ENCODE data around the gene PAM16. TPM values are rescaled to one million over a fixed set of nuclear protein-coding genes. Genes with fewer than 3 reads are reported as not detected.
A peak's percentile ranks its signal among the peaks of the same experiment; 100 is the strongest.

PAM16 gene
- total and polyA plus RNA-seq, 4 donors = 18.3 to 55.3 (median 38.4) TPM

DNA sequence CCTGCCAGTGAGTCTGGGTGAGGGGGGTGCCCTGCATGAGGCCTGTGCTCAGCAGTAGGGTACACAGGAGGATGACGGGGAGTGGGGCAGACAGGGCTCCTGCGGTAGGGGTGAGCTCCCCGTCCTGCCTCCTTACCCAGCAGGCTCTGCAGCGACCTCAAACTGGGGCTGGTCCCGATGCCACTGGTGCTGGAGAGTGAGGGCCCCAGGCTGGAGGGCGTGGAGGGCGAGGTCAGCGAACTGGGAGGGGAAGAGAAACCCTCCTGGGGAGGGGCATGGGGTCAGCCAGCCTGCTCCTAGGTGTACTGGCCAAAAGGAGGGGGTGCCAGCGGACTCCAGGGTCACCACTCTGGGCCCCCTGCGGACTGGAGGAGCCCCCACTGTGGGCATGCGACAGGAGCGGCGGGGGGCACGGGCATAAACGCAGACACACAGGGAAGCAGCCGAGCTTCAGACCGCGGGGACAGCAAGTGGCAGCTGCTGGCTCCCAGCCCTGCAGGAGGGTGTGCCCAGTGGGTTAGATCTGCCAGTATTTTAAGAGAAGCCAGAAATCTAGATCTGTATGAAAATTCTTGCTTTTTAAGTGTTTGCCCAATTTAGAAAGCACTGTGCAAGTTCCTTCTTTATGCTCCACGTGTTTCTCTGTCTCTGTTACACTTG lies 11.5 kb upstream of the PAM16 start:
- 85% methylated on average over 15 of the region's 19 CpGs for WGBS (ENCODE audit: insufficient coverage)
- H3K4me1 ChIP-seq (ENCODE audit: control insufficient read depth, insufficient read depth, low read length) = peaks cover 5% of the 10 kb centered on the region
- no peak overlapping the region for H3K27ac ChIP-seq (ENCODE audit: low read depth, low read length)
- no peaks in the 10 kb centered on the region for H3K9me3 ChIP-seq (ENCODE audit: control insufficient read depth, insufficient read depth, low read length)
- peaks cover 93% of the 10 kb centered on the region for H3K36me3 ChIP-seq (ENCODE audit: control insufficient read depth, insufficient read depth, low read length)
- peak in 1 of 6 donors; percentile 61 for DNase-seq (ENCODE audit: low read depth in 4 of 6, low spot score in 6 of 6)
- H3K4me3 ChIP-seq (ENCODE audit: low read depth, low read length) = no peak overlapping the region
- no peaks in the 10 kb centered on the region for H3K27me3 ChIP-seq (ENCODE audit: control insufficient read depth, insufficient read depth, low read length)

DNA sequence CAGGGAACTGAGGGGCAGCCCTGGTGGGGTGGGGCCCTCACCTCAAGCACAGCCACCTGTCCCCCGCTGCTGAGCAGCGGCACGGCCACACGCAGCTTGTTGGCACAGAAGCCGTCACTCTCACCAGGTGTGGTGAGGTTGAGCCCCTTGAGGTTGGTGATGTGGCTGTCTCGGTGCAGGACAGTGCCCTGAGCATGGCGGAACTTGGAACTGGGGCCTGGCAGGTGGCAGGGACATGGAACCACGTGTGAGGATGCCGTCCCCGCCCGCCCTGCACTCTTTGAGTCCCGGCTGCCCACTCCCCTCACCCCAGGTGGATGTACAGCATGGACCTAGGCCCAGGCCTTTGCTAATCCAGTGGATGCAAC lies 10.8 kb upstream of the PAM16 start:
- Histone ChIP-seq H3K9me3 (ENCODE audit: control insufficient read depth, insufficient read depth, low read length) (no peaks in the 10 kb centered on the region), H3K4me3 (ENCODE audit: low read depth, low read length) (no peak overlapping the region), H3K4me1 (ENCODE audit: control insufficient read depth, insufficient read depth, low read length) (peaks cover 5% of the 10 kb centered on the region), H3K36me3 (ENCODE audit: control insufficient read depth, insufficient read depth, low read length) (peaks cover 95% of the 10 kb centered on the region), H3K27me3 (ENCODE audit: control insufficient read depth, insufficient read depth, low read length) (no peaks in the 10 kb centered on the region), H3K27ac (ENCODE audit: low read depth, low read length) (no peak overlapping the region)
- WGBS (ENCODE audit: insufficient coverage) = 93% methylated on average over 12 of the region's 12 CpGs
- no peak for DNase-seq (ENCODE audit: low read depth in 4 of 6, low spot score in 6 of 6)

DNA sequence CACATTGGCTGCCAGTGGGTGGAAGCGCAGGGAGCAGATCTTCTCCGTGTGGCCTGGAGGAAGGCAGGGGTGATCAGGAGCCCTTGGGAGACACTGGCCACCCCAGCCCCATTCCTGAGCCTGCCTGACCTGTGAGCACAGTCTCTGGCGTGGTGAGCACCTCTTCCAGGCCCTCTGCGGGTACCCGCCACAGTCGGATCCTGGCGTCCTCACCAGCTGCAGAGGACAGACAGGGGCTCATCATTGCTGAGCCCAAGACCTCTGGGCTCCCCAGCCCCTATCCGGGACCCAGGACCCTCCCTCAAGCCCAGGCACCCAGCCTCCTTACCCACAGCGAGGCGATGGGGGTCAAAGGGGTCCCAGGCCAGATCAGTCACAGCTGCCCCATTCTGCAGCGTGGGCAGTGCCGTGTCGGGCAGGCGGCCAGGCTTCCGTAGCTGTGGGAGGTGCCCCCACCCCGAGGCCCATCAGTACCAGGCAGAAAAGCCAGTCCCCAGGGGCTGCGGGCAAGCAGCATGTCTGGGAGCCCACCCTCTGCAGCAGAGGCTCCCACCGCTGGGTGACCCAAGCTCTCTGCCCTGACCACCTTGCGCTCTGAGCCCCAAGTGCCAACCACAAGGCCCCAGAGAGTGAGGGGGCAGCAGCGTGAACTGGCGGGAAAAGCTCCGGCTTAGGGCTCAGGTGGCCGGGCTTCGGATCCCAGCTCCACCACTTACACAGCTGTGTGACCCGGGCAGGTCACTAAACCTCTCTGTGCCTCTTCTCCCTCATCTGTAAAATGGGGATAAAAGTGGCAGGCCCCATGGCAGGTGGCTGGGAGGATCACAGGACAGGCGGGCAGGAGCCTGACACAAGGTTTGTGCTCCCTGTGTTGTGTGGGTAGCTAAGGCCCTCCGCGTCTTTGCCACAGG lies 10.2 kb upstream of the PAM16 start:
- Histone ChIP-seq H3K9me3 (ENCODE audit: control insufficient read depth, insufficient read depth, low read length) (no peaks in the 10 kb centered on the region), H3K27ac (ENCODE audit: low read depth, low read length) (no peak overlapping the region), H3K27me3 (ENCODE audit: control insufficient read depth, insufficient read depth, low read length) (no peaks in the 10 kb centered on the region), H3K4me1 (ENCODE audit: control insufficient read depth, insufficient read depth, low read length) (peaks cover 5% of the 10 kb centered on the region), H3K36me3 (ENCODE audit: control insufficient read depth, insufficient read depth, low read length) (peaks cover 95% of the 10 kb centered on the region), H3K4me3 (ENCODE audit: low read depth, low read length) (no peak overlapping the region)
- DNase-seq (ENCODE audit: low read depth in 4 of 6, low spot score in 6 of 6) = no peak
- WGBS (ENCODE audit: insufficient coverage) = 93% methylated on average over 24 of the region's 28 CpGs

DNA sequence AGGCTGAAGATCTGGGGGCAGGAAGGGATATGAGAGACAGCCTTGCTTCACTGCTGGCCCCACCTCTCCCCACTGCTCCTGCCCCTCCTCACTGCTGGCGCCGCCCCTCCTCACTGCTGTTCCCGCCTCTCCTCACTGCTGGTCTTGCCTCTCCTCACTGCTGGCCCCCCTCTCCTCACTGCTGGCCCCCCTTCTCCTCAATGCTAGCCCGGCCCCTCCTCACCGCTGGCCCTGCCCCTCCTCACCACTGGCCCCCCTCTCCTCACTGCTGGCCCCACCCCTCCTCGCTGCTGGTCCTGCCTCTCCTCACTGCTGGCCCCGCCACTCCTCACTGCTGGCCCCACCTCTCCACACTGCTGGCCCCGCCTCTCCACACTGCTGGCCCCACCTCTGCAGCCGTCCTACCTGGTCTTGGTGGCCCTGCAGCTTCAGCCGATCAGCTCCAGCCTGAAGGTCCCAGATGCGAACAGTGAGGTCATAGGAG lies 9.5 kb upstream of the PAM16 start:
- Histone ChIP-seq H3K4me1 (ENCODE audit: control insufficient read depth, insufficient read depth, low read length) (peaks cover 5% of the 10 kb centered on the region), H3K36me3 (ENCODE audit: control insufficient read depth, insufficient read depth, low read length) (peaks cover 88% of the 10 kb centered on the region), H3K27me3 (ENCODE audit: control insufficient read depth, insufficient read depth, low read length) (no peaks in the 10 kb centered on the region), H3K9me3 (ENCODE audit: control insufficient read depth, insufficient read depth, low read length) (no peaks in the 10 kb centered on the region), H3K4me3 (ENCODE audit: low read depth, low read length) (no peak overlapping the region), H3K27ac (ENCODE audit: low read depth, low read length) (no peak overlapping the region)
- 76% methylated on average over 7 of the region's 11 CpGs for WGBS (ENCODE audit: insufficient coverage)
- no peak for DNase-seq (ENCODE audit: low read depth in 4 of 6, low spot score in 6 of 6)

DNA sequence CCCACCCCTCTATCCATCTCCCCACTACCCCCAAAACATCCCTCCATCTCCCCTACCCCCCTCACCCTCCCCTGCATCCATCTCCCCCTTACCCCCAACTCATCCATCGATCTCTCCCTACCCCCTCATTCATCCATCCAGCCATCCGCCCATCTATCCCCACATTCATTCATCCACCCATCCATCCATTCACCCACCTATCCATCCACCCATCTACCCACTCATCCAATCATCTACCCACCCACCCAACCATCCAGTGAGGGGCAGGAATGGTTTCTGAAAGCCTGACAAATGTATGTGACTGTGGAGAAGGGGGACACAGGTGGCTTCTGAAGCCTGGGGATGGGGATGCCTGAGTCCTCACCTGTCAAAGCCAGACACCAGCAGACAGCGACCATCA lies 8.8 kb upstream of the PAM16 start:
- Histone ChIP-seq H3K9me3 (ENCODE audit: control insufficient read depth, insufficient read depth, low read length) (no peaks in the 10 kb centered on the region), H3K27me3 (ENCODE audit: control insufficient read depth, insufficient read depth, low read length) (no peaks in the 10 kb centered on the region), H3K36me3 (ENCODE audit: control insufficient read depth, insufficient read depth, low read length) (peaks cover 85% of the 10 kb centered on the region), H3K27ac (ENCODE audit: low read depth, low read length) (no peak overlapping the region), H3K4me1 (ENCODE audit: control insufficient read depth, insufficient read depth, low read length) (peaks cover 5% of the 10 kb centered on the region), H3K4me3 (ENCODE audit: low read depth, low read length) (no peak overlapping the region)
- 100% methylated on average over 2 of the region's 3 CpGs for whole genome bisulfite sequencing (ENCODE audit: insufficient coverage)
- no peak for DNase-seq (ENCODE audit: low read depth in 4 of 6, low spot score in 6 of 6)

DNA sequence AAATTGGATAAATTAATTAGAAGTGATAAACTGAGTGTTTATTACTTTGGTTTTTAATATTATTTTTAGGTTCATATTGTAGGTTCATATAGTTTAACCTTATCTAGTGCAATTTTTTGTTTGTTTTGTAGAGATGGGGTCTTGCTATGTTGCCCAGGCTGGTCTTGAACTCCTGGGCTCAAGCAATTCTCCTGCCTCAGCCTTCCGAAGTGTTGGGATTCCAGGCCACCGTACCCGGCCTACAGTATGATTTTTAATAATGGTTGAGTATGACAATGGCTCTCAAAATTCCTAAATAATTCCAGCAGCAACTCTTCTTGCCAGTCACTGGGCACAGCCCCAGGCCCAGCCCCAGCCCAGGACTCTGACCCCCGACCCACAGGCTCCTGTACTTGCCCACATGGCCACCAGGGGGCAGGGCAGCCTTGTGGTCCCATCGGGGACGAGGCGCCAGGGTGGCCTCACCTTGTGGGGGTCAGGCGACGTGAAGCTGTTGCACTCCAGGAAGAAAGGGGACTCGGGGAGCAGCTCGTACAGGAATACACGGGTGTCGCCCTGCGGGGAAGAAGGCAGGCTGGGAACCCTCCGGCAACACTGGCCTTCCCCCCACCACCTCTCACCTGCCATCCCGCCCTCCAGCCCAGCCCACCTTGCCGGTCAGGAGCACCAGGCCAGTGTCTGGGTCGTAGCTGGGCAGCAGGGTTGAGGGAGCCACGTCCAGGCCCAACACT lies 7.9 kb upstream of the PAM16 start:
- DNase-seq (ENCODE audit: low read depth in 4 of 6, low spot score in 6 of 6) = peak in 1 of 6 donors; percentile 45
- no peak overlapping the region for H3K27ac ChIP-seq (ENCODE audit: low read depth, low read length)
- 33% methylated on average over 16 of the region's 19 CpGs for WGBS (ENCODE audit: insufficient coverage)
- H3K27me3 ChIP-seq (ENCODE audit: control insufficient read depth, insufficient read depth, low read length) = no peaks in the 10 kb centered on the region
- peaks cover 5% of the 10 kb centered on the region for H3K4me1 ChIP-seq (ENCODE audit: control insufficient read depth, insufficient read depth, low read length)
- H3K36me3 ChIP-seq (ENCODE audit: control insufficient read depth, insufficient read depth, low read length) = peaks cover 84% of the 10 kb centered on the region
- no peaks in the 10 kb centered on the region for H3K9me3 ChIP-seq (ENCODE audit: control insufficient read depth, insufficient read depth, low read length)
- H3K4me3 ChIP-seq (ENCODE audit: low read depth, low read length) = no peak overlapping the region

DNA sequence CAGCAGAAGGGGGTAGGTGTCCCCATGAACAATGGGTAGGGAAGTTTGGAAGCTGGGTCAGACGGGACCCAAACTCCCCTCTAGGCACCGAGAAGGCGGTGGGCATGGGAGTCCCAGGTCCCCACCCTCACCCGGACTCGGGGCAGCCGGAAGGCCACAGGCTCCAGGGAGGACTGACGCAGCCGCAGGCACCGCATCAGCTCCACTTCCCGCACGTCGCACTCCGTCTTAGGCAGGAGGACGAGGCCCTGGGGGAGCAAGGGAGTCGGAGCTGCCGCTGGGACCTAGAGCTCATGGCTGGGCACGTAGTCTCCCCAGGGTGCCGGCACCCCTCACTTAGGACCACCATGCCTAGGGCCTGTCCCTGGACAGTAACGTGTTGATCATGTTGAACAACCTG lies 7.1 kb upstream of the PAM16 start:
- Histone ChIP-seq H3K27ac (ENCODE audit: low read depth, low read length) (no peak overlapping the region), H3K4me3 (ENCODE audit: low read depth, low read length) (no peak overlapping the region), H3K27me3 (ENCODE audit: control insufficient read depth, insufficient read depth, low read length) (no peaks in the 10 kb centered on the region), H3K36me3 (ENCODE audit: control insufficient read depth, insufficient read depth, low read length) (peaks cover 82% of the 10 kb centered on the region), H3K4me1 (ENCODE audit: control insufficient read depth, insufficient read depth, low read length) (peaks cover 5% of the 10 kb centered on the region), H3K9me3 (ENCODE audit: control insufficient read depth, insufficient read depth, low read length) (no peaks in the 10 kb centered on the region)
- WGBS (ENCODE audit: insufficient coverage) = 97% methylated on average over 18 of the region's 19 CpGs
- no peak for DNase-seq (ENCODE audit: low read depth in 4 of 6, low spot score in 6 of 6)

DNA sequence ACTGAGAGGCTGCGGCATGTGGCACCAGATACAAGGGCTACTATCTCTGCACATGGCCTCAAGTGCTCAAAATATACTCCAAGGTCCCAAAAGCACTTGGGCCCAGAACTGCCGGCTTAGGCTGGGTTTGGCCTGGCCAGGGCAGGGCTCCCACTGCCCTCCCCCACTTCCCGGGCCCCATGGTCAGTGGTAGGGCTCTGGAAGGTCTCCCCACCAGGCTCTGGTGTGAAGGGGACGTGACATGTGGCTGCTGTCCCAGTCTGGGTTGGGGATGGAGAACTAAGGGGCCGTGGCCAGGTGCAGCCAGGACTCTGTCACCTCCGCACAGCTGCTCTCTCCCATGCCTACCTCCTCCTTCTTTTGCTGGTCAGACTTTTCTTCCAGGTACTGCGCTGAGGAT lies 5.7 kb upstream of the PAM16 start:
- H3K36me3 ChIP-seq (ENCODE audit: control insufficient read depth, insufficient read depth, low read length) = peaks cover 68% of the 10 kb centered on the region
- 79% methylated on average over 5 of the region's 7 CpGs for WGBS (ENCODE audit: insufficient coverage)

DNA sequence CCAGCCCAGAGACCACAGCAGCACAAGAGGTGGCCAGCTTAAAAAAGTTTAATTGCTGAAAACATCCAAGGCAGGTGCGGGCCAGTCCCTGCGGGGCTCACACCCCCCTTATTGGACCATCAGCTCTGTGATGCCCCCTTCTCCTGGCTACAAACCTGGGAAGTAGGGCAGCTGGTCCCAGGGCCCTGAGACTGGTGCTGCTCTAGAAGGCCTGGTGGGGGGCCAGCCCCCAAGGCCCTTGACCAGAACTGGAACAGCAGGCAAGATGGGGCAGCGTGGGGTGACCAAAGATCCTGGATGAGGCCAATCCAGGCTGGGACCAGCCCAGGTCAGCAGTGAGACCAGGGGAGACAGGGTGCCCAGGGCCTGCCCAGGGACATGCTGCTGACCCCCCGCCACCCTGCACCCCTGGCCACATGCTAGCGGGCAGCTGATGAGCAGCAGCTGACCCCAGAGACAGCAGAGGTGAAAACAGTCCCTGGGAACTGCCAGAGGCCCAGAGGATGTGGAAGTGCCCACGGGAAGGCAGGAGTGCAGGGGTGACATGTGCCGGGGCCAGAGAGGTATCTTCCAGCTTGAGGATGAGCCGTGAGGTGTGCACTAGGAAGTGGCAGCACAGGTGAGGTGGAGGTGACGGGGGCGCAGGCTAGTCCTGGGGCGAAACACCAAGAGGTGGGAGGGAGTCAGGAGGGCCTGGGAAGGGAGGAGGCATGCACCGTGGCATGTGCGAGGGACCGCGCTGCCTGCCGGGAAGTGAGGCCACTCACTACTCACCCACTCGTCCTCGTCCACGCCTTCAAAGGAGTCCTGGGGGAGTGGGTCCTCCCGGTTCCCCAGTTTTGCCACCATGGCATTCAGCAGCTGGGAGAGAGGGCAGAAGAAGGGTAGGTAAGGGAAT lies 3.6 kb upstream of the PAM16 start:
- H3K27ac ChIP-seq (ENCODE audit: low read depth, low read length) = no peak overlapping the region
- H3K36me3 ChIP-seq (ENCODE audit: control insufficient read depth, insufficient read depth, low read length) = peaks cover 47% of the 10 kb centered on the region
- no peaks in the 10 kb centered on the region for H3K27me3 ChIP-seq (ENCODE audit: control insufficient read depth, insufficient read depth, low read length)
- DNase-seq (ENCODE audit: low read depth in 4 of 6, low spot score in 6 of 6) = no peak
- H3K4me1 ChIP-seq (ENCODE audit: control insufficient read depth, insufficient read depth, low read length) = peaks cover 19% of the 10 kb centered on the region
- 95% methylated on average over 11 of the region's 20 CpGs for WGBS (ENCODE audit: insufficient coverage)
- H3K9me3 ChIP-seq (ENCODE audit: control insufficient read depth, insufficient read depth, low read length) = no peaks in the 10 kb centered on the region
- H3K4me3 ChIP-seq (ENCODE audit: low read depth, low read length) = no peak overlapping the region

More for the DNA sequence above, 5.7 kb upstream of the PAM16 start:
- H3K27ac ChIP-seq (ENCODE audit: low read depth, low read length) = no peak overlapping the region
- H3K4me1 ChIP-seq (ENCODE audit: control insufficient read depth, insufficient read depth, low read length) = peaks cover 5% of the 10 kb centered on the region
- no peaks in the 10 kb centered on the region for H3K27me3 ChIP-seq (ENCODE audit: control insufficient read depth, insufficient read depth, low read length)
- no peaks in the 10 kb centered on the region for H3K9me3 ChIP-seq (ENCODE audit: control insufficient read depth, insufficient read depth, low read length)
- DNase-seq (ENCODE audit: low read depth in 4 of 6, low spot score in 6 of 6) = no peak
- H3K4me3 ChIP-seq (ENCODE audit: low read depth, low read length) = no peak overlapping the region
